Stimulated activated CD4-positive, alpha-beta T cell treated with anti-CD3 and anti-CD28 coated beads, Interleukin-4, amount 100 ng/mL, for 24 hours (primary cell): ENCODE results near the gene SLC25A33.
"Not testable (repeated sequence)": the region's sequence is repeated elsewhere in the genome, so short reads cannot be mapped to it uniquely, and the experiment has no call there.

Experiments used
- DNase-seq: peaks from one replicate; pipeline ENCODE4 v3.0.0-alpha.2; 2020

The SLC25A33 gene, protein sequence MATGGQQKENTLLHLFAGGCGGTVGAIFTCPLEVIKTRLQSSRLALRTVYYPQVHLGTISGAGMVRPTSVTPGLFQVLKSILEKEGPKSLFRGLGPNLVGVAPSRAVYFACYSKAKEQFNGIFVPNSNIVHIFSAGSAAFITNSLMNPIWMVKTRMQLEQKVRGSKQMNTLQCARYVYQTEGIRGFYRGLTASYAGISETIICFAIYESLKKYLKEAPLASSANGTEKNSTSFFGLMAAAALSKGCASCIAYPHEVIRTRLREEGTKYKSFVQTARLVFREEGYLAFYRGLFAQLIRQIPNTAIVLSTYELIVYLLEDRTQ

DNA sequence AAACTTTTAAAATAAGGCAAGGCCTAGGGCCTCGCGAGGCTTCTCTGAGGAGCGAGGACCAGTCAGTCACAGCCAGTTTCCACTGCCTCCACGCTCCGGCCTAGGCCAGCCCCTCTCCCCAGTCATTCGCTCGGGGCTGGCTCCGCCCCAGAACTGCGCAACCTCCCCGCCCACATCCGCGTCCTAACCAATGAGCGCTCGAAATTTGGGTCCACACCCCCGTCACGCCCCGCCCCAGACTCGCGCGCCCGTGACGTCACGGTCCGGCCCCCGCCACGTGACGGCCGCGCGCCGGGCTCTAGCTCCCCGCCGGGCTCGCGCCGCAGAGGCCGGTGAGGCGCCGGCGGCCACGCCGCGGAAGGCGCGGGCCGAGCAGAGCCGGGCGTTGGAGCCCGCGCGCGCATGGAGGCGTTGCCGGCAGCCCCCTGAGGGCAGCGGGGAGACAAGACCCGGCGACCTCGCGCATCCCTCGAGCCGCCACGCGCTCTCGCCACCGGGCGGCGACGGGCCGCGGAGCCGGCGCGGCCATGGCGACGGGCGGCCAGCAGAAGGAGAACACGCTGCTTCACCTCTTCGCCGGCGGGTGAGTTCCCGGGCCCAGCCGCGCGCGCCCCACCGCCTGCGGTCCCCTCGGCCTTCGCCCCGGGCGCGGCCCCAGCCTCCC is at the start of gene SLC25A33:
TSS of gene SLC25A33 (plus strand) at position 301 of the 664 bp plus-strand sequence. CDS start at position 528, 227 bp downstream.
- DNase-seq: peak; percentile 98

DNA sequence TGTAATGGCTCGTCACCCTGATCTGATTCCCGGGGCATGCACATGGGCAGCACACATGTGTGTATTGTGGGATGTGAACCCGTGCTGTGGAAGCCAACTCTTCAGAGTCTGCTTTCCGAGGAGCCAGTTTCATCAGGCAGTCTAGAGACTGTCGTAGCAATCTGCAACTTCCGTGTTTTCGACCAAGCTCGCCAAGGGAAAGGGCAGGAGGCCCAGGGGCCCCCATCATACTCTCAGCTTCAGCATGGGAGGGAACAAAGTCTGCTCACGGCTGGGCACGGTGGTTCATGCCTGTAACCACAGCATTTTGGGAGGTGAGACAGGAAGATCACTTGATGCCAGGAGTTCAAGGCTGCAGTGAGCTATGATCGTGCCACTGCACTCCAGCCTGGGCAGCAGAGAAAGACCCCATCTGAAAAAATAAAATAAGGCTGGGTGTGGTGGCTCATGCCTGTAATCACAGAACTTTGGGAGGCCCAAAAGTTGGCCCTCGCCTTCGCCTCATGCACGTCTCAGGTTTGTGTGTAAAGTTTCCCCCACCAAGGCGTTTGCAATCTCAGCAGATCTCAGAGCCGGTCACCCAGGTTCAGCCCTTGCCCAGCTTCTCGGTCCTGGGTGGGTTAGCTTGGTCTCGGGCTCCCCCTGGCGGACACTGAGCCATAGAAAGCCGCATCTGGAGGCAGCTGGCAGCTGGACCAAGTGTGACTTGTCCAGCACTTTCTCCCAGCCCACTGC is 48.5 kb upstream of the SLC25A33 start:
- DNase-seq: peak; percentile 88

DNA sequence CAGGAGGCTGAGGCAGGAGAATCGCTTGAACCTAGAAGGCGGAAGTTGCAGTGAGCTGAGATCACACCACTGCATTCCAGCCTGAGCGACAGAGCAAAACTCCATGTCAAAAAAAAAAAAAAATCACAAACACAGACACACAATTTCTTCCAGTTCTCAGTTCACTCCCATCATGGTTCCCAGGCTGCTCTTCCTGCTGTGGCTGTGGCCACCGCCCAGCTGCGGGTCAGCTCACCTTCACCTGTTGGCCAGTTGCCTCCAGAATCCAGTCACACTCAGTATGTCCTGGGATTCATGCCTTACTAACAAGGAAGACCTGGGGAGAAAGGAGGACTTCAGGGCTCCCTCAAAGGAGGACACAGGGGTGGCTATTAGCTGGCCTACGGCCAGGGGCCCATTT is 45.9 kb upstream of the SLC25A33 start:
- no peak for DNase-seq

DNA sequence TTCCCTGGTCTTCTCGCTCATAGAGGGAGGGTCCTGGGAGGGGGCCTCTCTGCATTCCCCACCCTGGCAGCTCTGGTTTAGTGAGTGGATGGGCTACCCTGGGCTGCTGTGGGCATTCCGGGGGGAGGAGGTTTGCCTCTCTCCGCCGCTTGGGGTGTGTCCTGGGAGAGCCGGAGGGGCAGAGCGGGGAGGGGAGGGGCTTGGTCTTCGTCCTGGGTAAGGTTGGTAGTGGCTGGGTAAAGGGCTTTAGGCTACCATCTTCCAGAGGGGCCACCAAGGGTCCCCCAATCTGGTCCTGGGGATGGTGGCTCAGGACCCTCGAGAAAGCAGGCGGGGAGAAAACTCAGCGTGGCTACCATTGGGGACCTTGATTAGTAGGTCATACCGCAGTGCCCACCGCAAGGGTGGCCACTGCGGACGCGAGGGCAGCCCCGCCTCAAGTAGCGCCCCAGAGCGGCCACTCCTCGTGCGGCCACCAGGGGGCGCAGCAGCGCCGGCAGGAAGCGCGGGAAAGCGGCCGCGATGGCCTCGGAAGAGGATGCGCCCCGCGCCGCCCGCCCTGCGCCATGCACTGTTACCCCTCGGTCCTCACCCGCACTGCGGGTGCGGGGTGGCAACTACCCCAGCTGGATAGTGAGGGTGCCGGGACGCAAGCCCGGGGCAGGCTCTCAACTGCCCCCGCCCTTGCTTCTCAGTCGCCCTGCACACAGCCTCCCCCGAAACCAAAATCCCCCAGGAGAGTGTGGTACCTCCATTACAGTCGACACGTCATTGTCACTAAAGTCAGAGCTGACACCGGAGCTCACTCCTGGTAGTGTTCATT is 44.1 kb upstream of the SLC25A33 start:
- peak; percentile 65 for DNase-seq

DNA sequence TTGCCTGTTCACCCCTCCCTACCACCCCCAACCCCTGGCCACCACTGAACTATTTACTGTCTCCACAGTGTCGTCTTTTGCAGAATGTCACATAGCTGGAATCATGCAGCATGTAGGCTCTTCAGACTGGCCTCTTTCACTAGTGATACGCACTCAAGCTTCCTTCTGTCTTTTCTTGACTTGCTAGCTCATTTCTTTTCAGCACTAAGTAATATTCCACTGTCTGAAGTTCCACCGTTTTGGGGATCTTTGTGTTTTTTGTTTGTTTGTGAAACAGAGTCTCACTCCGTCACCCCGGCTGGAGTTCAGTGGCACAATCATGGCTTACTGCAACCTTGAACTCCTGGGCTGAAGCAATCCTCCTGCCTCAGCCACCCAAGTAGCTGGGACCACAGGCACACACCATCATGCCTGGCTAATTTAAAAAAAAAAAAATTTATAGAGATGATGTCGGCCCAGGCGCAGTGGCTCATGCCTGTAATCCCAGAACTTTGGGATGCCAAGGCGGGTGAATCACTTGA is 43.4 kb upstream of the SLC25A33 start:
- no peak for DNase-seq

DNA sequence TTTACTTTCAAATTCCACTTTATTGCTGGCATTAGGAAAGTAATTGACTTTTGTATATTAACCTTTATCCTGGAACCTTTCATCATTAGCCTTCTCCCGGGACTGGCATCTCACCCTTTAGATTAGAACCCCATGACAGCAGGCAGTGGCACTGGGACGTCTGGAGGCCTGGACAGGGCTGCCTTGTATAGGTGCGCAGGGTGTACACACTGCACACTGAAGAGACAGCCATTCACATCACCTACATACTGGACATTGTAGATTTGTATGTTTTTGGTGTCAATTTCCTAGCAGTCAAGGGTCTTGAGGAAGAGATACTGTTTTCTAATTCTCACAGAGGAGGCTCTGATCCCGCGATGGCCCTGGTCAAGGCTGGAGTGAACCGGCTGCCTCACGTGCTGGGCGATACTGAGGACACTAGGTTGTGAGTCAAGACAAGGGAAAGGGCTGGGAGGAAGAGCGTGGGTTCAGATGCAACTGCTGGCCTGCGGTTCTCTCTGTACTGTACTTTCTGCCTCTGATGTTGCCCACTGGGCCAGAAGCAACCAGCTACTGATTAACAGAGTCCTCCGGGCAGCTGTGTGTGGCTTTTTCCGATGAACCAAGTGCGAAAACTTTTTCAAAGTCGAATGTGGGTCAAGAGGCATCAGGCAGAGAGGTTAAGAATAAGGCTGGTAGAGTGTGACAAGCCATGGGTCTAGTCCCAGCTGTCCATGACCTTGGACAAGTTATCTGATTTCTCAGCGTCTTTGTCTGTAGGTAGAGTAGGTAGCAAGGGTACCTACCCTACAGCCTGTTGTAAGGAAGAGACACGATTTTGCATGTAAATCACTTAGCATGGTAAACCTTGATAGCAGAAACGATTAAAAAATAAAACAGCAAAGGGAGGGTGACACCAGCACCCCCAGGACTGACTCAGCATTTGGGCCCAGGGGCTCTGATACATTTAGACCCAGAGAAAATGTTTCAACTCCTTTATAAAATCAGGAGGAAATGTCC is 38.2 kb upstream of the SLC25A33 start:
- no peak for DNase-seq

DNA sequence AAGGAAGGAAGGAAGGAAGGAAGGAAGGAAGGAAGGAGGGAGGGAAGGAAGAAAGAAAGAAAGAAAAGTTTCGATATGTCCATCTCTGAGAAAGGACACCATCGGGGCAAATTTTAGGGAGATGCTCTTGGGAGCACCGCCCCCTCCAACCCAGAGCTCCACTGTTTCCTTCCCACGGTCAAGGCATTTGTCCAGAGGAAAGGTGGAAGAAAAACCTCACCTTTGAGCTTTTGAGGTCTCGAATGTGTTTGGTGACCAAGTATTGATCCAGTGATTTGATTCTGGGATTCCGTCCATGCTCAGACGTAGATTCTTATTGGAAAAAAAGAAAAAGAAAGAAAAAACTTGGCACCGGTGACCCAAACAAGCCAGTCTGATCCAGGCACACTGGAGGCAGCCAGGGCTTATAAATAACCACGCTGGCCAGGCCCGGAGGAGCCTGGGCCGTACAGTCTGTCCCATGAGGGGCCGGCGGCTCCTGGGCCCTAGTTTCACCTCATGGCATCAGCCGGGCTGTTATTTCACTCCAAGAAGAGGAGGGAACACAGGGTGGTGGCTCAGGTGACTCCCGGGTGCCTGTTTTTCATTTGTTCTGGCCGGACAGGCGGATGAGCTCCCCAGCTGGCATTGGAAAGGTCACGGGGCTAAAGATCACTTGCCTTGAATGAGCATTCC is 36.1 kb upstream of the SLC25A33 start:
- no peak for DNase-seq

DNA sequence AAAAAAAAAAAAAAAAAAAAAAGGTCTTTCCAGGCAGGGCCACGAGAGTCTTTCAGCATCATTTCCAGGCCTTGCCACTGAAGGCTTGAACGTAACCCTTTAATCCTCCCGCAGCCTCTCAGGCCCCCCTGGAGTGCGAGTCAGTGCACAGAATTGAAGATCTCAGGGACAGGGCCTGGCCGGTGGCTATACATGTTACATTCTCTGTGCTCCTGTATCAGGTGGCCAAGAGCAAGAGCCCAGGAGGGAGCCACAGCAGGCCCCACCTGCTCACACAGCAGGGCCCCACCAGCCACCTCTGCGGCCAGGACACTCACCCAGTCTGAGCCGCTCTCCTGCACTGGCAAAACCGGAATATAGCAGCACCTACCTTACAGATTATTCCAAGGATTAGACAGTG is 34.1 kb upstream of the SLC25A33 start:
- no peak for DNase-seq

DNA sequence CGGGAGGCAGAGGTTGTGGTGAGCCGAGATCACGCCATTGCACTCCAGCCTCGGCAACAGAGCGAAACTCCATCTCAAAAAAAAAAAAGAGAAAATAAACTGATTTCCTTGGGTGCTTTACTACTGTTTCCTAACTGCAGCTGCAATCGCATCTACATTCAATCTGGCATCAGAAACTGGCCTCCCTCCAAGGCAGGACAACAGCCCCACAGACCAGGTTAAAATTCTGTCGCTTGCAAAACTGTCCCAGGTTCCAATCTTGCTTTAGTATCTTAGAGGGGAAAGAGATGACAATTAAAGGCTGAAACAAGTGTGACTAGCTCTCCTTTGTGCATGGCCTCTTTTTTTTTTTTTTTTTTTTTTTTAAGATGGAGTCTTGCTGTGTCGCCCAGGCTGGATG is 32.4 kb upstream of the SLC25A33 start:
- DNase-seq: no peak

DNA sequence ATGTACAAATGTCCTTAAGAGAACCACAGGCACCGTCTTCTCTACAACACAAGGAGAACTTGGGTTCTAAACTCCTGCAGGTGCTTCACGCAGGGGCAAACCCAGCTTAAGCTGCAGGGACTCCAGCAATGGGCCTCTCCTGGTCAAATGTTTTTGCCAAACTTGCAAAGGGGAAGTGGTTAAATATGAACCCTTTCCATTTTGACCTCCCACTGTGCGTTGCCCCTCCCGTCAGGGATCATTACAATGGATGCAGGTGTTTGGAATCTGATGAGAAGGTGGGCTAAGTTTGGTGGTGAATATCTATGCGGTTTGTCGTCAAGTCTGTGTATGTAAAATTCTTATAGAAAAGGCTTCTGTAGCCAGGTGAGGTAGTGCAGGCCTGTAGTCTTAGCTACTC is 29.1 kb upstream of the SLC25A33 start:
- no peak for DNase-seq

DNA sequence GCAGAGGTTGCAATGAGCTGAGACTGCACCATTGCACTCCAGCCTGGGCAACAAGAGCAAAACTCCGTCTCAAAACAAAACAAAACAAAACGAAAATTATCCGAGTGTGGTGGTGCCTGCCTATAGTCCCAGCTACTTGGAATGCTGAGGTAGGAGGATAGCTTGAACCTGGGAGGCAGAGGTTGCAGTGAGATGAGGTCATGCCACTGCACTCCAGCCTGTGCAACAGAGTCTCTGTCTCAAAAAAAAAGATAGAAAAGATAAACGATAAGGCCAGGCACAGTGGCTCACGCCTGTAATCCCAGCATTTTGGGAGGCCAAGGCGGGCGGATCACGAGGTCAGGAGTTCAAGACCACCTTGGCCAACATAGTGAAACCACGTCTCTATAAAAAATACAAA is 23.7 kb upstream of the SLC25A33 start:
- not testable (repeated sequence) for DNase-seq

DNA sequence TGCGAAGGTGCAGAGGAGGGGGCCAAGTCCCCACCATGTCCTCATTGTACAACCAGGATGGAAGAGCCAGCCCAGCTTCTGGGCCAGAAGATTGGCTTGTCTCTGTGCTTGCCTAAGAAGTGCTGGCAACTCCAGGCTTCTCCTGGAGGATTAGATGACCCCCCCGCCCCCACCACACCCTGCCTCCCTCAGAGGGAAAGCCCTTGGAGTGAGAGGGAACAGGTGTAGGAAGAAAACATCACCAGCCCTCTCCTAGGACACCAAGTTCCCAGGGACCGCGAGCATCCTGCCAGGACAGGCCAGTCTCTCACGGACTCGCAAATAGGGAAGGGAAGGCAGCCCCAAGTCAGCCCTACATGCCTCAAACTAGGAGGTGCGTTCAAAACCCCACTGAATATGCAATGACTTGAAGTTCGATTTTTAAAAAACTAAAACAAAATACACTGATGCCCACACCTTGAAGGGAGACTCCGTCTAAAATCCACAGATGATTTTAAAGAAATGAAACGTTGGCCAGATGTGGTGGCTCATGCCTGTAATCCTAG is 20.7 kb upstream of the SLC25A33 start:
- DNase-seq: no peak

DNA sequence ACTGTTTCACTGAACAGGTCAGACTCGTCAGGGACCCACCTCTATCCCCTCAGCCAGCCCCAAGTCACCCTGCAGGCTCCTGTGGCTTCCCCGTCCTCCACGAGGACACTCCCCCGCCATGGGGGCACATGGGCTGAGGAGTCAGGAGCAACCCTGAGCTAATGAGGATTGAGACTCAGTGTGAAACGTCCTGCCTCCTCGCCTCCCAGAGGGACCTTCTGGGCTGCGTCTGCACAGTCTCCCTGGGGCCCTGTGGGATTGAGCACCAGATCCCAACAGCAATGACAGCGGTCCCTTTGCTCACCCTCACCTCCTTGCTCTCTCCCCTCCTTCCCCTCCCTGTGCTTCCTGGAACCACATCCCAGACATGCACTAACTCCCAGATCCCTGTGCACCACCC is 18.9 kb upstream of the SLC25A33 start:
- DNase-seq: no peak

DNA sequence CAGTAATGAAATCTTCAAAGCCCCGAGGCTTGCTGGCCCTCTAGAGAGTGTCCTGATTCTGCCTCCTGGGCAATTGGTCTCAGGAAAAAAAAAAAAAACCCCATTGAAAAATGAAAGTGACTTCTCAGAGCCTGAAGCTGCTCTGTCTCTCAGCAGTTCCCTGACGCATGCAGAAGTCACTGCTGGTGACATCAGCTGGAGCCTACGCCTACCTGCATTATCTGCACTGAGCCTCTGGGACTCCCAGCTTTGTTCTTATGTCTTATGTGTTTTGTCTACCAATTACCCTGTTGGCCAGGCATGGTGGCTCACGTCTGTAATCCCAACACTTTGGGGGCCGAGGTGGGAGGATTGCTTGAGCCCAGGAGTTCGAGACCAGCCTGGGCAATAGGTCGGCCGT is 10.1 kb upstream of the SLC25A33 start:
- no peak for DNase-seq

DNA sequence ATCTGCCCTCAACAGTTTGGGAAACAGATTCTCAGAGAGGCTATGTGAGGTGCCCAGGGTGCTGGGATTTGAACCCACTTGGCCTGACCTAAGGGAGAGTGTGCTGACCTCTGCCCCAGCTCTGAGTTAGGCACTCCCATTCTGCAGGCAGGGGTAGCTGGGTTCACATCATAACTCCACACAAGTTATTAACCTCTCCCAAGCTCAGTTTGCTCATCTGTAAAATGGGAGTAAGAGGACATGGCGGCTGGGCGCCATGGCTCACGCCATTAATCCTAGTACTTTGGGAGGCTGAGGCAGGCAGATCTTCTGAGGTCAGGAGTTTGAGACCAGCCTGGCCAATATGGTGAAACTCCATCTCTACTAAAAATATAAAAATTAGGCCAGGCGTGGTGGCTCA is 8.9 kb upstream of the SLC25A33 start:
- no peak for DNase-seq

DNA sequence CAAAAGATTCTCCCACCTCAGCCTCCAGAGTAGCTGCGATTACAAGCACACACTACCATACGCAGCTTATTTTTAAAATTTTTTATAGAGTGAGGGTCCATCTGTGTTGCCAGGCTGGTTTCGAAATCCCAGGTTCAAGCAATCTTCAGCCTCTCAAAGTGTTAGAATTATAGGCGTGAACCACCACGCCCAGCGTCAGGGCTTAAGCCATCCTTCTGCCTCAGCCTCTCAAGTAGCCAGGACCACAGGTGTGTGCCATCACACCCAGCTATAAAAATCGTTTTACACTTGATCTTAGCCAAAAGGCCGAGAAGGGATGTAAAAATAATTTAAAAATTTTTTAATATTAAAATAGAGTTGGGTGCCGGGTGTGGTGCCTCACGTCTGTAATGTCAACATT is 4.3 kb upstream of the SLC25A33 start:
- DNase-seq: no peak

DNA sequence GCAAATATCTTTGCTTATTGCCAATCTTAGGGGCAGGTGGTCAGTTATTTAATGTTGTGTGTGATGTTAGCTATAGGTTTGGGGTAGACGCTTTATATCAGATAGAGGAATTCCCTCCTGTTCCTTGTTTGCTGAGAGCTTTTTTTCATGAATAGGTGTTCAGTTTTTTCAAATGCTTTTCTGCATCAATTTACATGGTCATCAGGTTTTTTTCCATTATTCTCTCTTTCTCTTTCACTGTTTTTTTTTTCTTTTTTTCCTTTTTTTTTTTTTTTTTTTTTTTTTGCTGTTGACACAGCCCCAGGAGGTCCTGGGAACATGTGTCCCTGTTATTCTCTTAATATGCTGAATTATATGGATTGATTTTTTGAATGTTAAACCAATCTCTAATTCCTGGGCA is 3.0 kb upstream of the SLC25A33 start:
- DNase-seq: no peak

DNA sequence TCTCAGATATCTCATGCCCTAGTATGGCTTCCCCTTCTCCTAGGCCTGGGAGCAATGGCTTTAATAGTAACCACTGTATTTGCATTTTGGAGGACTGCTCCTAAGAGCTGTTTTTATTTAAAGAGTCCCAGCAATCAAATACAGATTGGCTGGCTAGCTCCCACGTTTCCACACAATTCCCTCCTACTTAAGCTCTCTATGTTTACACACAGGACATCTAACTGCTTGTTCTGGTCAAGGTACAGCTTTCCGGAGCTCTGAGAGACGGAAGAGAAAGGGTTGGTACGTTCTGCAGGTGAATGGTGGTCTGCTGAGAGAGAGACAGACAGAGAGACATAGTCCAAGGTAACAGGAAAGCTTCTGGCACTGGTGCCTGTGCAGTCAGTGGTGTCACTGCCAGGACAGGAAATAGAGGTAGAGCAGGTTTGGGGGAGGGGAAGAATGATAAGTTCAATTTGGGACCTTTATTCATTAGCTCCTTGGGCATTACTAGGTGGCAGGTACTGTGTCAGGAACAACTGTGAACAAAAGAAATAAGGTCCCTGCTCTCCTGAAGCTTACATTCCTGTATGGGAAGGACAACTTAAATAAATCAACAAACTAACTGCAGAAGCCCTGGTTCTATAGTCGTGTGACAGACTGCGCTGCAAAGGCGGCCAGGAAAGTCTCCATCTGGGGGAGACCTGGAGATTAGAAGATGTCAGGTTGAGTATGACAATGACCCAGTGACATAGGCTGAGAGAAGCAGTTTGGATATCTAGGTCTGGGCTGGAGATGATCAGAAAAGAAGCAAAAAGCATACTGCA is 1.2 kb upstream of the SLC25A33 start:
- no peak for DNase-seq

DNA sequence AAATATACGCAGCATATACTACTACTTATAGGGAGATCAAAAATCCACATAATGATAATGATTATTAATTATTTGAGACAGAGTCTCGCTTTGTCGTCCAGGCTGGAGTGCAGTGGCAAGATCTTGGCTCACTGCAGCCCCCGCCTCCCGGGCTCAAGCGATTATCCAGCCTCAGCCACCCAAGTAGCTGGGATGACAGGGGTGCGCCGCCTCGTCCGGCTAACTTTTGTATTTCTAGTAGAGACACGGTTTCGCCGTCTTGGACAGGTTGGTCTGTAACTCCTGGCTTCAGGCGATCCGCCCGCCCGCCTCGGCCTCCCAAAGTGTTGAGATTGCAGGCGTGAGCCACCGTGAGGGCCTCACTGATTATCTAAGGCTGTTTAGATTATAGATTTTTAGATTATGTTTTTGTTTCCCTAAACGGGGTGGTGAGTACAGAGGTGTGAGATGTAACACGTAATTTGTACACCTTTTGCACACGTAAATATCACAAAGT is 548 bp upstream of the SLC25A33 start:
- DNase-seq: no peak
